Left lung (tissue), 10 donors: ENCODE results near the gene FAM13A. TPM values are rescaled to one million over a fixed set of nuclear protein-coding genes. Genes with fewer than 3 reads are reported as not detected.
"Not testable (repeated sequence)": the region's sequence is repeated elsewhere in the genome, so short reads cannot be mapped to it uniquely, and the experiment has no call there.

Source experiments
- ATAC-seq: fragments of 200-7000 bp; cut with Tn5 transposase; one replicate; pipeline ENCODE4 v1.9.1; 2020; ENCODE audit warnings: moderate library complexity
- DNase-seq, 4 donors: peaks; one replicate each; pipeline ENCODE4 v3.0.0-alpha.2; 2013 to 2020
- H3K27ac ChIP-seq, 2 donors: fragments of 200-600 bp; sonication (generic) in 1 of 2; one replicate each; pipeline versions ENCODE4 v1.5.0 to v1.8.0; 2020 to 2021
- H3K27me3 ChIP-seq, 2 donors: fragments of 200-600 bp; sonication (generic) in 1 of 2; one replicate each; pipeline versions ENCODE4 v1.5.0 to v1.8.0; 2020 to 2021
- H3K36me3 ChIP-seq, 2 donors: fragments of 200-600 bp; sonication (generic) in 1 of 2; one replicate each; pipeline versions ENCODE4 v1.5.0 to v1.8.0; 2020 to 2021
- H3K4me1 ChIP-seq, 2 donors: fragments of 200-600 bp; one replicate each; pipeline ENCODE4 v1.8.0; 2021
- H3K4me3 ChIP-seq, 2 donors: fragments of 200-600 bp; sonication (generic) in 1 of 2; one replicate each; pipeline versions ENCODE4 v1.5.0 to v1.8.0; 2020 to 2021; ENCODE audit warnings: mild to moderate bottlenecking in 1 of 2
- H3K9me3 ChIP-seq, 2 donors: fragments of 200-600 bp; sonication (generic) in 1 of 2; one replicate each; pipeline versions ENCODE4 v1.5.0 to v1.8.0; 2020 to 2021
- intact Hi-C, 2 donors: fragments of 100-400 bp; cut with DNase I; formaldehyde crosslinking; loops; one replicate each; pipeline versions ENCODE4 v1.11.2 to v1.14.2; 2022
- polyA plus RNA-seq, 6 donors: library from polyadenylated mRNA; unstranded; fragments of 120-200 nt; gene quantifications; one replicate each; pipeline ENCODE4 v1.2.1, GENCODE V29; 2013; ENCODE audit not compliant: insufficient read length in 6 of 6
- total RNA-seq, 2 donors: library from RNA; stranded (reverse); fragmentation: NEBNext Ultra II Directional; extraction: Animal tissue kit (Norgen Biotek cat#: 25700); gene quantifications; one replicate each; pipeline ENCODE4 v1.2.1, GENCODE V29; 2021
- TF ChIP-seq, protein P1 (sequence below), 2 donors: fragments of 200-600 bp; sonication (generic) in 1 of 2; IDR thresholded peaks; one replicate each; pipeline versions ENCODE4 v1.5.0 to v1.8.0; 2021; ENCODE audit warnings: antibody characterized with exemption in 2 of 2
- donor health status: DM: no; HTN: yes; CAD: no.
- donor health status: DM: no; HTN: no; CAD: no.

FAM13A gene
- total and polyA plus RNA-seq, 8 donors, result 22.2 to 69.5 (median 52.2) TPM

DNA sequence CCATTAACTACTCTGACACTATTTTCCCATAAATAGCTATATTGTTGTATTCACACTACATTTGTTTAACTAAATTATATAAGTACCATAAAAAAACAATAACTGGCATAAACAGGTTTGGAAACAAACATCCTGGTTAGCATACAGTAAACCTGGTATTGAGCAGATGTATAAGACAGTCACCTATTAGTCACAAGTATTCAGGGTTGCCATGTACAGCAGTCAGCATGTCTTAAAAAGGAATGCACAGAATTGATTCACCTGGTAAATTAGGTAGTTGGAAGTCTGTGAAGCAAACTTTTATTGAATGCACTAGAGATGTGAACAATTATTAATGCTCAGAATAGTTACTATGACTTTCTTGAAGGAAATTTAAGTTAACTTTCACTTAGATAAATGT lies 137.9 kb downstream of the FAM13A start:
- TF ChIP-seq, protein P1, sequence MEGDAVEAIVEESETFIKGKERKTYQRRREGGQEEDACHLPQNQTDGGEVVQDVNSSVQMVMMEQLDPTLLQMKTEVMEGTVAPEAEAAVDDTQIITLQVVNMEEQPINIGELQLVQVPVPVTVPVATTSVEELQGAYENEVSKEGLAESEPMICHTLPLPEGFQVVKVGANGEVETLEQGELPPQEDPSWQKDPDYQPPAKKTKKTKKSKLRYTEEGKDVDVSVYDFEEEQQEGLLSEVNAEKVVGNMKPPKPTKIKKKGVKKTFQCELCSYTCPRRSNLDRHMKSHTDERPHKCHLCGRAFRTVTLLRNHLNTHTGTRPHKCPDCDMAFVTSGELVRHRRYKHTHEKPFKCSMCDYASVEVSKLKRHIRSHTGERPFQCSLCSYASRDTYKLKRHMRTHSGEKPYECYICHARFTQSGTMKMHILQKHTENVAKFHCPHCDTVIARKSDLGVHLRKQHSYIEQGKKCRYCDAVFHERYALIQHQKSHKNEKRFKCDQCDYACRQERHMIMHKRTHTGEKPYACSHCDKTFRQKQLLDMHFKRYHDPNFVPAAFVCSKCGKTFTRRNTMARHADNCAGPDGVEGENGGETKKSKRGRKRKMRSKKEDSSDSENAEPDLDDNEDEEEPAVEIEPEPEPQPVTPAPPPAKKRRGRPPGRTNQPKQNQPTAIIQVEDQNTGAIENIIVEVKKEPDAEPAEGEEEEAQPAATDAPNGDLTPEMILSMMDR (IDR thresholded peaks at IDR 0.05), result no peak
- no peak for ATAC-seq
- no peaks in the 10 kb centered on the region for H3K27me3 ChIP-seq
- intact Hi-C loops, result no loop called here
- DNase-seq, result no peak
- no peak overlapping the region for H3K4me3 ChIP-seq
- no peaks in the 10 kb centered on the region for H3K4me1 ChIP-seq
- H3K9me3 ChIP-seq, result peaks cover 0 to 5% of the 10 kb centered on the region in 2 donors
- H3K27ac ChIP-seq, result no peak overlapping the region
- no peaks in the 10 kb centered on the region for H3K36me3 ChIP-seq

DNA sequence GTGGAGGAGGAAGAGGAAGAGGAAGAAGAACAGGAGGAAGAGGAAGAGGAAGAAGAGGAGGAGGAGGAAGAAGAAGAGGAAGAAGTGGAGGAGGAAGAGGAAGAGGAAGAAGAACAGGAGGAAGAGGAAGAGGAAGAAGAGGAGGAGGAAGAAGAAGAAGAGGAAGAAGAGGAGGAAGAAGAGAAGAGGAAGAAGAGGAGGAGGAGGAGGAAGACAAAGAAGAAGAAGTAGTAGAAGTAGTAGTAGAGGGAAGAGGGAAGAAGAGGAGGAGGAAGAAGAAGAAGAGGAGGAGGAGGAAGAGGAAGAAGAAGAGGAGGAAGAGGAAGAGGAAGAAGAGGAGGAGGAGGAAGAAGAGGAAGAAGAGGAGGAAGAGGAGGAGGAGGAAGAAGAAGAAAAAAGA lies 143.8 kb downstream of the FAM13A start:
- ATAC-seq, H3K27me3 ChIP-seq, intact Hi-C loops, H3K4me1 ChIP-seq, DNase-seq, H3K36me3 ChIP-seq, H3K27ac ChIP-seq, H3K4me3 ChIP-seq, H3K9me3 ChIP-seq: not testable (repeated sequence)

DNA sequence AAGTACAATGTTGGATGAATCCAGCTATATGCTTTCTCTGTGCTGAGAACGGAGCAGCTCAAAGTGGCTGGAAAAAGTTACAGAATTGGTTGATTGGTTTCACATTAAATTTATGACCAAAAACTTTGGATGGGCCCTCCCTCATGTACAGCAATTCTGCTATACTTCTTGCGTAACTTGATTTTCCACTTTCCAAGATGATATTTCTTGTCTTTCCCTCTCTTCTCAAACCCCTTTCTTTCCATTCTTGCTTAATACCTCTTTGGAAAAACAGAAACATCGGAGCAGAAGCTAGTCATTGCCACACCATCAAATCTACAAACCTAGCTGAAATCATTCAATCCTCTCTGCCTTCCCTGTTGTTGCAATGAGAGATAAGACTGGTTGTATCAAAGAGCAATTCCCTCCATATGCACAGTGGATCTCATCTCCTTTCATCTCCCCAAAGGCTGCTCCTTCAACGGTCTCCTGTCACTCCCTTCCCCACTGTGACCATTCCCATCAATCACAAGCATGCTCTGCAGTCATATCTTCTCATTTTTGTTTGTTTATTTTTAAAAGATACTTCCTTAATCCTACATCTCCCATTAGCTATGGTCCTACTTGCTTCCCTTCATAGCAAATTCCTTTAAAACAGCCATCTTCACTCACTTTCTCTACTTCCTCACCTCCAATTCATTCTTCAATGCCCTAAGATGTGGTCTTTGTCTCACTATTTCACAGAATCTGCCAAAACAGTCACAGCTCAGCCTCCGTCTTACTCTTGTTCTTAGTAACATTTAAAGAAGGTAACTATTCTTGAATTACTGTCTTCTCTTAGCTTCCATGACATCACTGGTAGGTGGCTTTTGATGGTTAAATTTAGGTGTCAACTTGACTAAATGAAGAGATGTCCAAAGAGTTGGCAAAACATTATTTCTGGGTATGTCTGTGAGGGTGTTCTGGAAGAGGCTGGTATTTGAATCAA lies 145.5 kb downstream of the FAM13A start:
- Histone ChIP-seq H3K4me3 (no peak overlapping the region), H3K27ac (no peak overlapping the region), H3K36me3 (no peaks in the 10 kb centered on the region), H3K4me1 (no peaks in the 10 kb centered on the region), H3K9me3 (peaks cover 0 to 3% of the 10 kb centered on the region in 2 donors), H3K27me3 (no peaks in the 10 kb centered on the region)
- intact Hi-C loops, result no loop called here
- no peak for ATAC-seq
- TF ChIP-seq, protein P1 (IDR thresholded peaks at IDR 0.05), result no peak
- no peak for DNase-seq

DNA sequence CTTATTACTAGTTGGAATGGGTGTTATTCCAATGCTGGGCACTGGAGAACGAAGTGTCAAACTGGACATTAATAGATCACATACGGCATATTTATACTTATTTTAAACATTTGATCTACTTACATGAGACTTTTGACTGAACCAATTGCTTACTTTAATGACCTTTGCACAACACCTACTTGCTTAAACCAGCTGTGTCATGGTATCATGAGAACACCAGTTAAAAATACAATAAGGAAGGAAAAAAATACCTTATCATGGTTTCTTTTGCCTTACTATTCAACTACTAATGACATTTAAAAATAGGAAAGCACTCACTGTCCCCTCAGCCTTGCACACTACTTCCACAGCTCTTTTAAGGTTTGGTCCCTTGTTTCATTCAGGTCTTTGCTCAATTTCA lies 146.9 kb downstream of the FAM13A start:
- Histone ChIP-seq H3K4me3 (no peak overlapping the region), H3K27me3 (no peaks in the 10 kb centered on the region), H3K4me1 (no peaks in the 10 kb centered on the region), H3K9me3 (peaks cover 0 to 3% of the 10 kb centered on the region in 2 donors), H3K36me3 (no peaks in the 10 kb centered on the region), H3K27ac (no peak overlapping the region)
- ATAC-seq (no peak), DNase-seq (no peak)
- intact Hi-C loops, result no loop called here
- TF ChIP-seq, protein P1 (IDR thresholded peaks at IDR 0.05), result no peak

DNA sequence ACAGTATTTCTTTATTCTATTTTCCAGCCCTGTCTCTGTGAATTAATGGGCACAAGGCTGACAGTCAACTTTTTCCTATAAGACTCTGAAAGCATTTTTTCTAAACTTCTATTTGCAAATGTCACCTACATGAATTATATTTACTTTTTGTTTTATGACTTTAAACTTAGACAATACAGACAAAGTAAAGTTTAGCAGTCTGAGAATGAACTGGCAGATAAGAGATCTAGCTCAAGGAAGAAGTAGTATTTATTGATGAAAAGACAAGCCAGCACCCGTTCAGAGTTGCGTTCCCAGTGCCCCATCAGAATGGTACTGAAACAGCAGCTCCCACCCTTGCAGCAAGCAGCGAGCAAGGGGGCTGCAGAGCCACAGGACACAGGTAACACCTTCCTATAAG lies 148.5 kb downstream of the FAM13A start:
- intact Hi-C loops, result no loop called here
- Histone ChIP-seq H3K36me3 (peaks cover 0 to 3% of the 10 kb centered on the region in 2 donors), H3K27me3 (no peaks in the 10 kb centered on the region), H3K4me3 (no peak overlapping the region), H3K27ac (no peak overlapping the region), H3K4me1 (no peaks in the 10 kb centered on the region), H3K9me3 (peaks cover 0 to 8% of the 10 kb centered on the region in 2 donors)
- DNase-seq, result no peak
- ATAC-seq, result no peak
- TF ChIP-seq, protein P1 (IDR thresholded peaks at IDR 0.05), result no peak
